Ishikawa (cell line): ENCODE data around the gene P2RX4.

Experiments
- CEBPB ChIP-seq: IDR thresholded peaks from 2 replicates; pipeline ENCODE4 v1.6.1; 2012
- CREB1 ChIP-seq: IDR thresholded peaks from 2 replicates; pipeline ENCODE4 v1.6.1; 2012; ENCODE audit warnings: low read depth
- EGR1 ChIP-seq: IDR thresholded peaks from 2 replicates; pipeline ENCODE4 v1.6.1; 2012
- EP300 ChIP-seq: IDR thresholded peaks from 2 replicates; pipeline ENCODE4 v1.6.1; 2012; ENCODE audit warnings: borderline replicate concordance
- FOXM1 ChIP-seq: IDR thresholded peaks from 2 replicates; pipeline ENCODE4 v1.6.1; 2012; ENCODE audit warnings: low read depth, borderline replicate concordance
- MAX ChIP-seq: IDR thresholded peaks from 2 replicates; pipeline ENCODE4 v1.6.1; 2012
- NFIC ChIP-seq: IDR thresholded peaks from 2 replicates; pipeline ENCODE4 v1.6.1; 2012
- RAD21 ChIP-seq: IDR thresholded peaks from 2 replicates; pipeline ENCODE4 v1.6.1; 2012; ENCODE audit warnings: low read depth
- REST ChIP-seq: IDR thresholded peaks from 2 replicates; pipeline ENCODE4 v1.6.1; 2012; ENCODE audit warnings: low read depth, mild to moderate bottlenecking
- TAF1 ChIP-seq: IDR thresholded peaks from 2 replicates; pipeline ENCODE4 v1.6.1; 2012; ENCODE audit warnings: low read depth, mild to moderate bottlenecking
- TCF12 ChIP-seq: IDR thresholded peaks from 2 replicates; pipeline ENCODE4 v1.6.1; 2012; ENCODE audit warnings: low read depth
- TEAD4 ChIP-seq: IDR thresholded peaks from 2 replicates; pipeline ENCODE4 v1.6.1; 2012
- USF1 ChIP-seq: IDR thresholded peaks from 2 replicates; pipeline ENCODE4 v1.6.1; 2012
- YY1 ChIP-seq: IDR thresholded peaks from 2 replicates; pipeline ENCODE4 v1.6.1; 2012; ENCODE audit warnings: low read depth
- ZBTB7A ChIP-seq: IDR thresholded peaks from 2 replicates; pipeline ENCODE4 v1.6.1; 2012; ENCODE audit warnings: low read depth

P2RX4 gene

GRCh38 chr12:121216102-121216501, 6.2 kb downstream of the P2RX4 start:
- TF ChIP-seq NFIC: no peak
- TF ChIP-seq EGR1: no peak
- no peak for TF ChIP-seq TCF12
- TF ChIP-seq FOXM1: no peak
- TF ChIP-seq REST: no peak
- no peak for TF ChIP-seq CEBPB
- no peak for TF ChIP-seq TAF1
- TF ChIP-seq YY1: no peak
- no peak for TF ChIP-seq USF1
- TF ChIP-seq MAX: no peak
- no peak for TF ChIP-seq ZBTB7A
- no peak for TF ChIP-seq RAD21
- no peak for TF ChIP-seq CREB1
- no peak for TF ChIP-seq EP300
- no peak for TF ChIP-seq TEAD4

- no peak for TF ChIP-seq TEAD4
- TF ChIP-seq REST: no peak
- no peak for TF ChIP-seq EP300
- no peak for TF ChIP-seq TCF12
- no peak for TF ChIP-seq TAF1
- TF ChIP-seq USF1: no peak
- no peak for TF ChIP-seq FOXM1
- no peak for TF ChIP-seq CREB1
- no peak for TF ChIP-seq CEBPB
- no peak for TF ChIP-seq EGR1
These were observed 7.1 kb downstream of the P2RX4 start for GRCh38 chr12:121217063-121217462.

GRCh38 chr12:121217761-121218160, 7.8 kb downstream of the P2RX4 start:
- TF ChIP-seq EGR1: no peak
- TF ChIP-seq TEAD4: no peak
- TF ChIP-seq FOXM1: no peak
- no peak for TF ChIP-seq YY1
- TF ChIP-seq CEBPB: no peak
- TF ChIP-seq REST: no peak
- no peak for TF ChIP-seq EP300
- TF ChIP-seq TCF12: no peak
- TF ChIP-seq ZBTB7A: no peak
- no peak for TF ChIP-seq NFIC
- TF ChIP-seq TAF1: no peak
- TF ChIP-seq USF1: no peak
- no peak for TF ChIP-seq CREB1
- no peak for TF ChIP-seq MAX
- no peak for TF ChIP-seq RAD21

GRCh38 chr12:121218588-121219352, 8.8 kb downstream of the P2RX4 start:
- TF ChIP-seq TCF12 (no peak), YY1 (no peak), EGR1 (no peak)
